Mammary epithelial cell (primary cell): ENCODE results near the gene SETX.

Experiments used
- EZH2 ChIP-seq: IDR thresholded peaks from 2 replicates; pipeline ENCODE4 v1.6.1; 2012; ENCODE audit warnings: low read length, inconsistent platforms, borderline replicate concordance
- TF ChIP-seq, protein P1 (sequence below), 2 donors: IDR thresholded peaks in 1 of 2; conservative IDR thresholded peaks in 1 of 2; 2 replicates each; pipeline ENCODE4 v1.5.1; 2011 to 2012; ENCODE audit warnings: inconsistent platforms in 2 of 2, low read length in 2 of 2, mild to moderate bottlenecking in 2 of 2, control low read depth in 1 of 2, low read depth in 1 of 2; ENCODE audit not compliant: insufficient read depth in 1 of 2; ENCODE audit errors: extremely low read depth in 1 of 2

- TF ChIP-seq, protein P1, sequence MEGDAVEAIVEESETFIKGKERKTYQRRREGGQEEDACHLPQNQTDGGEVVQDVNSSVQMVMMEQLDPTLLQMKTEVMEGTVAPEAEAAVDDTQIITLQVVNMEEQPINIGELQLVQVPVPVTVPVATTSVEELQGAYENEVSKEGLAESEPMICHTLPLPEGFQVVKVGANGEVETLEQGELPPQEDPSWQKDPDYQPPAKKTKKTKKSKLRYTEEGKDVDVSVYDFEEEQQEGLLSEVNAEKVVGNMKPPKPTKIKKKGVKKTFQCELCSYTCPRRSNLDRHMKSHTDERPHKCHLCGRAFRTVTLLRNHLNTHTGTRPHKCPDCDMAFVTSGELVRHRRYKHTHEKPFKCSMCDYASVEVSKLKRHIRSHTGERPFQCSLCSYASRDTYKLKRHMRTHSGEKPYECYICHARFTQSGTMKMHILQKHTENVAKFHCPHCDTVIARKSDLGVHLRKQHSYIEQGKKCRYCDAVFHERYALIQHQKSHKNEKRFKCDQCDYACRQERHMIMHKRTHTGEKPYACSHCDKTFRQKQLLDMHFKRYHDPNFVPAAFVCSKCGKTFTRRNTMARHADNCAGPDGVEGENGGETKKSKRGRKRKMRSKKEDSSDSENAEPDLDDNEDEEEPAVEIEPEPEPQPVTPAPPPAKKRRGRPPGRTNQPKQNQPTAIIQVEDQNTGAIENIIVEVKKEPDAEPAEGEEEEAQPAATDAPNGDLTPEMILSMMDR (conservative IDR thresholded peaks at IDR 0.05 in 1 of 2, IDR thresholded peaks at IDR 0.05 in 1 of 2; ENCODE audit: extremely low read depth in 1 of 2, insufficient read depth in 1 of 2, low read depth in 1 of 2, low read length in 2 of 2): no peak
- TF ChIP-seq EZH2: no peak
Measured at GRCh38 chr9:132390966-132391365, 36.2 kb upstream of the SETX start.
